Suprapubic skin (tissue), 4 donors: ENCODE data around the gene ASH1L. TPM values are rescaled to one million over a fixed set of nuclear protein-coding genes. Genes with fewer than 3 reads are reported as not detected.

ENCODE experiments used
- DNase-seq, 2 donors: peaks; one replicate each; pipeline ENCODE4 v3.0.0-alpha.2; 2019; ENCODE audit warnings: low spot score in 2 of 2
- H3K27ac ChIP-seq: fragments of 200-600 bp; sonication (generic); one replicate; pipeline ENCODE4 v1.5.1; 2019
- H3K27me3 ChIP-seq: fragments of 200-600 bp; sonication (generic); one replicate; pipeline ENCODE4 v1.5.1; 2019
- H3K36me3 ChIP-seq: fragments of 200-600 bp; sonication (generic); one replicate; pipeline ENCODE4 v1.5.1; 2019
- H3K4me1 ChIP-seq: fragments of 200-600 bp; sonication (generic); one replicate; pipeline ENCODE4 v1.5.1; 2019
- H3K4me3 ChIP-seq: fragments of 200-600 bp; sonication (generic); one replicate; pipeline ENCODE4 v1.5.1; 2019; ENCODE audit warnings: mild to moderate bottlenecking
- H3K9me3 ChIP-seq: fragments of 200-600 bp; sonication (generic); one replicate; pipeline ENCODE4 v1.5.1; 2019
- CTCF ChIP-seq, 2 donors: fragments of 200-600 bp in 1 of 2; fragments of 450-650 bp in 1 of 2; sonication (generic) in 1 of 2; IDR thresholded peaks; one replicate each; pipeline ENCODE4 v1.5.1; 2016 to 2019; ENCODE audit warnings: antibody characterized with exemption in 2 of 2, mild to moderate bottlenecking in 1 of 2, moderate library complexity in 1 of 2
- EP300 ChIP-seq: sonication (generic); formaldehyde crosslinking; IDR thresholded peaks from one replicate; pipeline ENCODE4 v1.6.1; 2017; ENCODE audit warnings: antibody characterized with exemption
- POLR2A ChIP-seq, 2 donors: fragments of 450-650 bp; IDR thresholded peaks; one replicate each; pipeline ENCODE4 v1.6.1; 2017; ENCODE audit warnings: antibody characterized with exemption in 2 of 2, mild to moderate bottlenecking in 2 of 2, moderate library complexity in 2 of 2
- POLR2AphosphoS5 ChIP-seq, 3 donors: sonication (generic); formaldehyde crosslinking; IDR thresholded peaks; one replicate each; pipeline ENCODE4 v1.6.1; 2017; ENCODE audit warnings: antibody characterized with exemption in 3 of 3
- WGBS: methylation state at CpG from one replicate; pipeline ENCODE4 v1.1.5; 2018; 5-methylcytosine and 5-hydroxymethylcytosine counted together
- total RNA-seq, 4 donors: library from RNA; depleted of rRNA; stranded (reverse); fragments of >200 nt; gene quantifications; one replicate each; pipeline ENCODE4 v1.1.0, GENCODE V29; 2016

ASH1L gene
- total RNA-seq, 4 donors from 2014 or later = 51.9 to 121 (median 66.2) TPM

- Histone ChIP-seq H3K4me1 (peaks cover 8% of the 10 kb centered on the region), H3K27ac (no peak overlapping the region)
- 55% methylated on average over 1 of the region's 1 CpG for WGBS
Observed at GRCh38 chr1:155531624-155532023, 31.0 kb downstream of the ASH1L start.

GRCh38 chr1:155529929-155530328 is 32.7 kb downstream of the ASH1L start:
- no peaks in the 10 kb centered on the region for H3K9me3 ChIP-seq
- peaks cover 8% of the 10 kb centered on the region for H3K4me1 ChIP-seq
- DNase-seq = no peak
- H3K27ac ChIP-seq = no peak overlapping the region
- H3K27me3 ChIP-seq = no peaks in the 10 kb centered on the region
- 91% methylated on average over 3 of the region's 3 CpGs for WGBS
- TF ChIP-seq CTCF (IDR thresholded peaks at IDR 0.05) = no peak
- no peak for TF ChIP-seq EP300
- TF ChIP-seq POLR2A (IDR thresholded peaks at IDR 0.05) = no peak
- TF ChIP-seq POLR2AphosphoS5 (IDR thresholded peaks at IDR 0.05) = no peak
- H3K36me3 ChIP-seq = no peaks in the 10 kb centered on the region
- H3K4me3 ChIP-seq = no peak overlapping the region

More at GRCh38 chr1:155531624-155532023, 31.0 kb downstream of the ASH1L start:
- Histone ChIP-seq H3K36me3 (no peaks in the 10 kb centered on the region), H3K27me3 (no peaks in the 10 kb centered on the region), H3K4me3 (no peak overlapping the region), H3K9me3 (no peaks in the 10 kb centered on the region)
- DNase-seq = no peak
- TF ChIP-seq EP300 = no peak
- no peak for TF ChIP-seq POLR2A (IDR thresholded peaks at IDR 0.05)
- no peak for TF ChIP-seq CTCF (IDR thresholded peaks at IDR 0.05)
- no peak for TF ChIP-seq POLR2AphosphoS5 (IDR thresholded peaks at IDR 0.05)

- no peak for DNase-seq
- Histone ChIP-seq H3K27me3 (no peaks in the 10 kb centered on the region), H3K9me3 (no peaks in the 10 kb centered on the region), H3K4me1 (peaks cover 8% of the 10 kb centered on the region), H3K36me3 (no peaks in the 10 kb centered on the region), H3K27ac (no peak overlapping the region), H3K4me3 (no peak overlapping the region)
- TF ChIP-seq POLR2AphosphoS5 (IDR thresholded peaks at IDR 0.05) = no peak
- no peak for TF ChIP-seq CTCF (IDR thresholded peaks at IDR 0.05)
- no peak for TF ChIP-seq EP300
- WGBS = 72% methylated on average over 2 of the region's 2 CpGs
Observed at GRCh38 chr1:155529109-155529508, 33.5 kb downstream of the ASH1L start.

GRCh38 chr1:155527677-155528076 is 34.9 kb downstream of the ASH1L start:
- Histone ChIP-seq H3K27ac (no peak overlapping the region), H3K27me3 (no peaks in the 10 kb centered on the region), H3K4me1 (peaks cover 8% of the 10 kb centered on the region), H3K36me3 (no peaks in the 10 kb centered on the region), H3K9me3 (no peaks in the 10 kb centered on the region), H3K4me3 (no peak overlapping the region)
- no peak for TF ChIP-seq POLR2AphosphoS5 (IDR thresholded peaks at IDR 0.05)
- no peak for DNase-seq
- WGBS = 78% methylated on average over 6 of the region's 6 CpGs

- Histone ChIP-seq H3K36me3 (no peaks in the 10 kb centered on the region), H3K4me3 (no peak overlapping the region), H3K27me3 (no peaks in the 10 kb centered on the region), H3K27ac (no peak overlapping the region), H3K4me1 (peaks cover 6% of the 10 kb centered on the region), H3K9me3 (no peaks in the 10 kb centered on the region)
- no peak for TF ChIP-seq POLR2A (IDR thresholded peaks at IDR 0.05)
- no peak for TF ChIP-seq POLR2AphosphoS5 (IDR thresholded peaks at IDR 0.05)
- TF ChIP-seq EP300 = no peak
- no peak for TF ChIP-seq CTCF (IDR thresholded peaks at IDR 0.05)
- DNase-seq = no peak
- WGBS = 76% methylated on average over 1 of the region's 1 CpG
Observed at GRCh38 chr1:155526356-155526755, 36.2 kb downstream of the ASH1L start.

- H3K4me3 ChIP-seq = no peak overlapping the region
- peaks cover 14% of the 10 kb centered on the region for H3K36me3 ChIP-seq
- no peaks in the 10 kb centered on the region for H3K27me3 ChIP-seq
- H3K27ac ChIP-seq = no peak overlapping the region
- no peak for DNase-seq
- WGBS = 69% methylated on average over 2 of the region's 2 CpGs
- H3K9me3 ChIP-seq = no peaks in the 10 kb centered on the region
- TF ChIP-seq POLR2AphosphoS5 (IDR thresholded peaks at IDR 0.05) (no peak), CTCF (IDR thresholded peaks at IDR 0.05) (no peak), POLR2A (IDR thresholded peaks at IDR 0.05) (no peak), EP300 (no peak)
- no peaks in the 10 kb centered on the region for H3K4me1 ChIP-seq
Observed at GRCh38 chr1:155522069-155522468, 40.5 kb downstream of the ASH1L start.
